NK-92 treated with Interleukin-12 subunit alpha and Interleukin-12 subunit beta, amount 100 ng/mL, for 24 hours (cell line): ENCODE data around the gene UGT1A4.

ENCODE experiments used
- DNase-seq: peaks from one replicate; lab custom pipeline; 2025; lab: John Stamatoyannopoulos, UW

UGT1A4 gene

GRCh38 chr2:233811732-233812131, 93.2 kb downstream of the UGT1A4 start:
- DNase-seq: no peak

DNA sequence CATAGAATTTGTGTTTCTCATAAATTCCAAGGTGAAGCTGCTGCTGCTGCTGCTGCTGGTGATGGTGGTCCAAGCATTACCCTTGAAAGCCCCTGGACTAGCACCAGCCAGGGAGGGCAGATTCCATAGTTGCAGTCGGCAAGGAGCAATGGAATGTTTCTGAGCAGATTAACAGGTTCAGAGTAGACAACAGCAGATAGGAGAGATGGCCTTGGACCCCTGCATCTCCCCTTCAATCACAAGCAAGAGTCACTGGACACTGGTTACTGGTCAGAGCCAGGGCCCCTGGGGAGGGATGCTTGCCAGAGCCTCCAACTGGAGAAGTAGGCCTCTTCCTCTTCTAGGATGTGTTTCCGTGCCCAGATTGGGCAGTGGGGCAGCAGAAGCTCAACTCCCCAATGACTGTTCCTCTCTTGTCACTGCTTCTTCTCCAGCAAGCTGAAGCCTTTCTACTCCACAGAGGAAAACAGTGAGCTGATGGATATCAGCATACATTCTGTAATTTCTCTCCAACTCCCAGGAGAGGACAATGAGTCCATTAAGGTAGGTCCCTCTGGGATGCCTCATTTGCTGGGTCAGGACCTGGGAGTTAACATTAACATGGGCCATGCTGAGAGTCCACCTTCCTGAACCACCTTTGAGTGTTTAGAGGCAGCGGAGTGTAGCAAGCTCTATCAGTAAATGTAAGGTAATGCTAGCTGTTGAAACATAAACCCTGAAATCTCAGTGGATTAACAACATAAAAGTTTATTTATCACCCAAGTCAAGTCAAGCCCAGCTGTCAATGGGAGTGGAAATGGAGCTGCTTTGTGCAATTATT, 94.9 kb downstream of the UGT1A4 start:
- DNase-seq: no peak

GRCh38 chr2:233814056-233814835, 95.7 kb downstream of the UGT1A4 start:
- no peak for DNase-seq

GRCh38 chr2:233815861-233816260, 97.3 kb downstream of the UGT1A4 start:
- DNase-seq: no peak

DNA sequence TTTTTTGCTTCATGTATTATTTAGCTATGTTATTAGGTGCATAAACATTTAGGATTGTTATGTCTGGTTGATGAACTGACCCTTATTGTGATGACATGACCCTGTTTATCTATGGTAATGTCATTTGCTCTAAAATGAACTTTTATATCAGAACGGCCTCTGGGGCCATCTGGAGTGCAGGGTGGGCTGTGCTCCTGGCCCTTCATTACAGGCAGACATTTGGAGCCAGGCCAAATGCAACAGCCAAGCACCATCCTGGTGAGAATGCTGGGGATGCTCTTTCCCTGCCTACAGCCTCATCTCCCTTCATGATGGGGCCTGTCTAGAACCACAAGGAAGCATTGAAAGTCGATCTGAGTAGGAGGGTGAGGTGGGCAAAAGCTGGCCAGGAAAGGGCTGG, 97.8 kb downstream of the UGT1A4 start:
- no peak for DNase-seq

DNA sequence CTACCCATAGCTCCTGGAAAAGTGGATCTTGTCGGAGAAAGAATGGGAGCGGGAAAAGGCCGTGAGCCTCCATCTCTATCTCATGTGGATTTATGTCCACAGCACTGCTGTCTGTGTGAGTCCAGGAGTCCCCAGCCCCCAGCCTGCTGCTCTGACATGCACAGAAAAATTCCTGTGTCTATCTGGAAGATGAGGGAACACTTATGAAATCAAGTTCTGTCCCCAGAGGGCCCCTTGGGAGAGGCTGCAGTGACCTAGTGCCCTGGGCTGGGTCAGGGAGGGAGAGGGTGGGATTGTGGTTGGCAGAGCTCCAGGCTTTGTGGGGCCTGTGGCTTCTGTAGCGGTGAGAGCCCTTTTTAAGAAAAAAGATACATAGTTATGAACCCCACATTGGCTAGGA, 98.2 kb downstream of the UGT1A4 start:
- DNase-seq: no peak

DNA sequence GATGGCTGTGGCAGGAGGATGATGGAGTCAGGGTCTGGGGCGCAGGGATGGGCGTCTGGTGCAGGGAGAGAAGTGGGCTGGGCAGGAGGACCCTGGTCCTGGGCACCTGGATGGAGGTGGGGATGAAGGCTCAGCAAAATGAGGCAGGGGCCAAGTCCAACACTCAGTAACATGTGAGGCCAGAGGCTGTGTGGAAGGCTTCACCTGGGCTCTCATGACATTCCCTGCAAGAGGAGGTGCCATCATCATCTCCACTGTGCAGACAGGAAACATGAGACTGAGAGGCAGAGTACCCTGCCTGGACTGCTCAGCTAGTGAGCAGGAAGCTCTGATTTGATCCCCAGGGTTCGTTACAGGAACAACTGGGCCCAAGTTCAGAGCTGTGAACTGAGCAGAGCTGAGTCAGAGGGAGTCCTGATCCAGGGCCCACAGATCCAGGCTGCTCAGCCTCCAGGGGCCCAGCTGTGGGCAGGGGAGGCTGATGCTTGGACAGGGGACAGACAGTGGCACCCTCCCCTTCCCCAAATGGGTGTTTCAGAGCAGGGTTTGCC, 98.9 kb downstream of the UGT1A4 start:
- no peak for DNase-seq

DNA sequence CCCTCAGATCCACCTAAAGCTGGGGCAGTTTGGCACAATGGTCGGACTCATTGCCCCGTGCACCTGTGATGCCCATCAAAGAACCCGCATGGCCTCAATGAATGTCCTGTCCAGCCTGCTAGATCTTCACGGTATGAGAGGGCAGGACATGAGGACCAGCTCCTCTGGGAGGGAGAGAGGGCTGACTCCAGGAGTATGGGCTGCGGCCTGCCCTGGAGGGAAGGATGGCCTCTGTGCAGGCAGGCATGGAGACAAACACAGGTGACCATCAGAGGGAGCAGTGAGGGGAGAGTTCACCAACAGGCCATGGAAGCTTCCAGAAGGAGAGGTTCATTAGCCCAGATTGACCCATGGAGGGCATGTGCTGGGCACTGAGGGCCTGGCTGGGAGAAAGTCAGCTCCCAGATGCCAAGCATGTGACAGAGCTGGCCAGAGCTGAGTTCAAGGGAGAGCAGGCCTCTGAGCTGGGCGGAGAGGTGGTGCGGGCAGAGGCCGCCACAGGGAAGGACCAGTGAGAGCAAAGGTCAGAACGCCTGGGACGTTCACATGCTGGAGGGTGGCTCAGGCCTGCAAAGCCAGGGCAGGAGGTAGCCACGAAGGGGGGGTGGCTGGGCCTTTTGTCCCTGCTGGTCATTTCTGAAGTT, 99.6 kb downstream of the UGT1A4 start:
- DNase-seq: no peak

- DNase-seq: no peak
Observed at GRCh38 chr2:233818639-233819621, 100.4 kb downstream of the UGT1A4 start.

DNA sequence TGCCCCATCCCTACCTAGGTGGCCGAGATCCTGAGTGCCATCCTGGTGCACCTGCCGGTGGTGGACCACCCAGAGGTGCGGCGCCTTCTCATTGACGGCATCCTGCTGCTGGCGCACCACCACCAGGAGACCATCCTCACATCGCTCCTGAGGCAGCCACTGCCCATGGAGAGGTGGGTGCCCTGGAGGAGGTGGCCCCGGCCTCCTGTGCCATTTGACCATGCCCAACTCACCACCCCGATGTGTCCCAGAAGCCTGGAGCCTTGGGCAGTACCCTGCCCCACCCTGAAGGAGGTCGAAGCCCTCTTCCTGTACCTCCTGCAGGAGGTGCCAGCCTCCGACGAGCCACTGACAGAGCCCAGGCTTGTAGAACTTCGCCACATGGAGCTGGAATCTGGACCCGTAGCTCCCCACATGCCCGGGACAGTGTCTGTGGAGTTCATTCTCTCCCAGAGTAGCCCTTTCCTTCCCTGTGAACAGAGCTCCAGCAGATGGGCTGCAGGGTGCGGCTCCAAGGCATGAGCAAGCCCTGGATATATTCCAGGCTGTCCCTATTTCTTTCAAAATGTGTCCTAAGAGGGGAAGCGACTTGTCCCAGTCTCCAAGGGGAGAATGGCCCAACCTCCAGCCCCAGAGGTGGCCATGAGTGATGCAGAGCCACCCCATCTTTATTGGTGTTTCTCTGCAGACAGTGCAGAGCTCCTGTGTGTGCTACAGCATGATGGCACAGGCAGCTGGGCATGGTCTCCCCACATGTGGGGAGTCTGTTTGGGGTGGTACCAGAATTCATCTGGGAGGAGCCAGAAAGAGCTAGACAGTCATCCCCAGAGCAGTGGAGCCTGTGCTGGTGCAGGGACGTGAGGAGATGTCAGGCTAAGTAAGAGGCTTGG, 101.6 kb downstream of the UGT1A4 start:
- no peak for DNase-seq

DNA sequence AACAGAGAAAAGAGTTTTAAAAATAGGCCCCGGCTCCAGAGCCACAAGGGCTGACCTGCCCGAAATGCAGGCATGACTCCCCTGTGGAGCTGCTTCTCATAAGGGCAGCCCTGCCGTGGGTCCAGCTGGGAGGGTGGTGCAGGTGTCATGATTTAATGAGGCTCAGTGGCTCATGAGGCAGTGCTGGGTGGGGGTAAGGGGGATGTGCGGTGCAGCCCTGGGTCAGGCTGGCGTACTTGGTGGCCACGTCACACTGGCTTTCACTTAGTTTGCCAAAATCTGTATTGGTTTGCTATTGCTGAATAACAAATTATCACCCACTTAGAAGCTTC, 102.2 kb downstream of the UGT1A4 start:
- DNase-seq: no peak

GRCh38 chr2:233821196-233821595, 102.7 kb downstream of the UGT1A4 start:
- DNase-seq: no peak

DNA sequence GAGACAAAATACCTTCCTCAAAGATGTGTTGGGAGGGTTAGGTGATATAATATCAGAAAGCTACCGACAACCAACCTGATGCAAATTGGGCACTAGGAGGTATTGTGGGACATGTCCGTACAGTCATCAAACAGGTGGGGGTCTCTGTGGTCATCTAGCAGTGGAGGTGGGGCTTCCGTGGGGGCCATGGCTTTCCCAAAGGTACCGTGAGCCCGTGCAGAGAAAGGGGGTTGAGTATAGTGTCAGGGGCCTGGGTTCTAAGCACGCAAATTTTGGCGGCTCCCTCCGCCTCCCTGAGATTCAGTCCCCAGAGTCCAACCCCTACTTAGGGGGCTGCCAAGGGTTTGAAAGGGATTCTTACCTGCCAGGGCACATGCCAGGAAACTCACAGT, 103.2 kb downstream of the UGT1A4 start:
- DNase-seq: no peak

GRCh38 chr2:233822101-233822771, 103.7 kb downstream of the UGT1A4 start:
- DNase-seq: no peak
